GM12873 (cell line): ENCODE results near the gene FCRL5.

Source experiments
- CTCF ChIP-seq: IDR thresholded peaks from 2 replicates; pipeline ENCODE4 v1.5.1; 2012; ENCODE audit warnings: low read depth, mild to moderate bottlenecking, moderate library complexity, low read length, control low read depth; ENCODE audit not compliant: insufficient read depth; ENCODE audit errors: missing control alignments

FCRL5 gene

DNA sequence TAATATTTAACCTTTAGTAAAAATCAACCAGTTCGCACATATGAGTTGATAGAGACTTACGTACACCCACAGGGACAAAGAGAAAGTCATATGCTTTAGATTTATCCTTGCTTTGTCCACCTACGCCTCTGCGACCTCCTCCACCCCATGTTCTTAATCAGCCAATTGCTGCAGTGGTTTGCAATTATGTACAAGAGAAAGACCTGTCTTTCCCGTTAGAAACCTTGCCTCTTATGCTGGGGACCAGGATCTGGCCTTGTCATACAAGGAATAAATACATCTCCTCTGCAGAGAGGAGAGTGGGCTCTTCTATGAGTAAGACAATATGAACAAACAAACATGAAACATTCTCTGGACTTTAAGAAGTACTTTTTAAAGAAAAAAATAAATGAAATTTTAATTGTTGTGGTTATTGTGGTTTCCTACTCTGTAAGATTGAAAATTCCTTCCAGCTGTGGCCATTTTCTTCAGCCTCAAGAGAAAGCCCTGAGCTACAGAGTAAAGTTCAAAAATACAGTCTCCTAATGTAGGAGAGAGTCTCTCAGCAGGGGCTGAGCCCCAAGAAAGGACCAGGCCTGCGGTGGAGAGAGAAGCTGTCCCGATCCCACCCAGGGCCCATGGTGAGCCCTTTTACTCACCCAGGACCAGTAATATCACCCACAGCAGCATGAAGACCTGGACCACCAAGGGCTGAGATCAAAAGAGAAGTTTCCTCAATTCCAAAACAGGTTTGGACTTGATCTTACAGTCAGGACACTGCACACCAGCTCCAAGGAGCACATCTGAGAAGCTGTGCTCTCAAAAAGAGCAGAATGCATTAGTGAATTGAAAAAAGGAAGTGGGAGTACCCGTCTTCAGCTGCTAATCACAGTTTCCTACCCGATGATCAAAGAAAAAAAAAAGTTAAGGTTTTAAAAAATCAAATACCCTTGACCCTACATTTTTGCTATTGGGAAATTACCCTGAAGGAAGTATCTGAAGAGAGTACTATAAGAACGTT, at the start of gene FCRL5:
Gene FCRL5 (minus strand): TSS at position 822 of the 1,000 bp plus-strand sequence. CDS start 153 bp downstream, at position 669.
- TF ChIP-seq CTCF, result no peak

DNA sequence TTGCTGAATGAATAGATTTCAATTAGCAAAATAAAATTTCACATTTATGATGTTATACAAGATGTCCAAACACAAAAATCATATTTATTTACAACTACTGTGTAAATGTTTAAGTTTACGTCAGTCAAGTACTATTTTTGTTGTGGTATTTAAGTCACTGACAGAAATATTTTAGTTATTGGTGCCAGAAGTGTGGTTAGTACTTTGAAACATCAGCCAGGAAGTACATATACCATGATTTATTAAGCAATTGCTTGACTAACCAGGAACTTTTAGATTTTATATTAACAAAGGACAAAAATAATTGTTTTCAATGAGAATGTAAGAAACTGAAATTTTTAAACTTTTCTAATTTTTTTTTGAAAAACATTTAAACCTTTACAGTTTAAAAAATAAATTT, 47.9 kb upstream of the FCRL5 start:
- no peak for TF ChIP-seq CTCF

DNA sequence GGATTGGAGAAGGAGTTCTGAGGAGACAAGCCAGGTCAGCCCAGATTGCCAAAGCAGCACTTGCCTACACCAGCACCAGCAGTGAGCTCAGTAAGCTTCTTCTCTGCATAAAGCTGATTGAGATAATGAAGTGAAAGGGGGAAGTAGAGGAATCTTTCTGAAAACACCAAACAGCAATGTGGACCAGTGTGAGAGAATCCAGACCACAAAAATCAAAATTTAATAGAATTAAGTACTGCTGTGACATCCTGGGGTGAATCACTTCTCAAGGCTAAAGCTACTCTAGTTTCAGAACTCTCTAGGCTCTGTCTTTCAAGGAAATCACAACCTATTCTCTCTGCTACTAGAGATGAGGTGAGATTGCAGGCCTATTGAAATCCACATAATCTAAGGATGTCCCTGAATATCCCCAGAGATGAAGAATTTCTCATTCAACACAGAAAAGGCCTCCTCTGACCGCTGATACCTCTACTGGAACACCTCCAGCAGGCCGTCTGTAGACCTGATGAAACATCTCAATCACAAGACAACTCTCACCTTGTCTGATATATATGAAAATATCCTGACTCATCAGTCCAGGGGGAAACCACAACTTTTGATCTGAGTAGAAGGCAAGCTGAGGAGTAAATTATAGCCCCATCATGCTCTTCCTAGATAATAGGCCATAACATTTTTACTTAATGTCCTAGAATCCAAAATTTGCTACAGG, 45.8 kb upstream of the FCRL5 start, which contains the start of gene FCRL4:
Gene FCRL4 (minus strand): TSS at position 127 of the 709 bp plus-strand sequence. CDS start 141 bp downstream, outside the sequence.
- TF ChIP-seq CTCF, result no peak

DNA sequence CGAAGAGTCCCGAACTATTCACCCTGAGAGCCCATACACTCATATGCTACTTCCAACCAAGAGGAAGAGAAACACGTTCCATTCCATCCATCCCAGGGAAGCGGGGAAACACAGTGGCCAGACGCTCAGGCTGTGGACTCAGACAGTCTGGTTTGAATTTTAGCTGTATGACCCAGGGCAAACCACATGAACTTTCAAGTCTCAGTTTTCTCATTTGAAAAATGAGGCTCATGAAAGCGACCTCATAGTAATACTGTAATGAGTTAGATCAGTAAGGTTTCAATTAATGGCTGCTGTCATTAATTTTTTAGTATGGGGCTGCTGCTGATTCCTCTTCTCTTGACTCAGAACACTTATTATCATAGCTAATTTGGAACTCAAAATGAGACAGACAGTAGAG, 44.1 kb upstream of the FCRL5 start:
- no peak for TF ChIP-seq CTCF

DNA sequence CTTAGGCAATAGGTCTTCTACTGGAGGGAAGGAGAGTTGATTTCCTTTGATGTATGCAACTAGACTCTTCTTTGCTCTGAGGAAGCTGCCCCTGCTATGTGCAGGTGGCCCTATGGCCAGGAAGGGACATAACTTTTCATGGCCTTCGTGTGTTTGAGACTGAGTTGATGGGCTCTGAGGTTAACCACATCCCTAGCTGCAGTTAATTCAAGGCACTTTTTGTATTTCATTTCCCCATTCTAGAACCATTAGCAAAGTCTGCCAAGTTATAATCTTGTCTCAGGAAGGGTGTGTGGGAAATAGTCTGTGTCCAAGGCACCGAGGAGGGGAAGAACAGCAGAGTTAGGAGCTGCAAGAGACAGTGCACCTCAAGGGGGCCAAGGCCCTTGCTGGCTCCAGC, 43.0 kb upstream of the FCRL5 start:
- TF ChIP-seq CTCF, result no peak

GRCh38 chr1:157585984-157586383, 33.7 kb upstream of the FCRL5 start:
- no peak for TF ChIP-seq CTCF

DNA sequence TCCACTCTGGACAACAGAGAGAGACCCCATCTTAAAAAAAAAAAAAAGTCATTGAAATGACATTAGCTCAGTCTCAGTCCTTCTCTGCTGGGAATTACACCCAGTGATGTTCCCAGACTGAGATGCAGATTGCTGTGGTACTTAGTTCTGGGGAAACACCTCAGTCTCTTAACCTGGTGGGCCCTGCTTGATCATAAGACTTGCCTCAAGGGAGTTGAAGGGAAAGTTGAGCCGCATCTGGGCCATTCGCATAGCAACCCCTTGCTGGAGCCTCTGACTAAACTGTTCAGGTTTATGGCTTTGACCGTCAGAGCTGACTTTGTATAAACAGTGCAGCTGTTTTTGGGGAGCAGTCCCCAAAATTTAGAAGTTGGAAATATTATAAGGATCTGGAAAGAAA, 32.2 kb upstream of the FCRL5 start:
- no peak for TF ChIP-seq CTCF
